Body of pancreas (tissue), 4 donors: ENCODE data around the gene KCNE4.

ENCODE experiments used
- POLR2A ChIP-seq, 3 donors: fragments of 450-650 bp; IDR thresholded peaks; one replicate each; pipeline ENCODE4 v1.6.1; 2016; ENCODE audit warnings: antibody characterized with exemption in 3 of 3, mild to moderate bottlenecking in 2 of 3
- TF ChIP-seq, protein P1 (sequence below), 7 experiments: fragments of 450-650 bp in 4 of 7; fragments of 200-600 bp in 3 of 7; sonication (generic) in 3 of 7; IDR thresholded peaks; one replicate each; pipeline ENCODE4 v1.5.1; 2016 to 2019; ENCODE audit warnings: antibody characterized with exemption in 7 of 7

DNA sequence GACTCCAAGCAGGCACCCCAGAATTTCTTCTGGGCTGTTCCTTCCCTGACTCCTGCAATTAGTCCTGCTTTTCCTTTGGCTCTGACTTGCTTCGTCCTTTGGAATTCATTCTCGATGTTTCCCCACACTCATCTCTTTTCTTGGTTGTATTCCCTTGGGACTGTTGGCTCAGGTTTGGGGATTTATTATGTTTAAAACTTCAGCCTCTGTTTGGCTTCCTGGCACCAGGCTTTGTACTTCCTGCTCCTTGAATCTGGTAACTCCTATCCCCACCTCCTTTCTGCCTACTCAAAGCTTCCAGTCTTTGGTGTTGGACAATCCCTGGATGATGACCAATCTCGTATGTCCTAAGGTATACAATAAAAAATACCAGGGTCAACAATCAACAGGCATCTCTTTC lies 1.8 kb upstream of the KCNE4 start:
- TF ChIP-seq, protein P1, sequence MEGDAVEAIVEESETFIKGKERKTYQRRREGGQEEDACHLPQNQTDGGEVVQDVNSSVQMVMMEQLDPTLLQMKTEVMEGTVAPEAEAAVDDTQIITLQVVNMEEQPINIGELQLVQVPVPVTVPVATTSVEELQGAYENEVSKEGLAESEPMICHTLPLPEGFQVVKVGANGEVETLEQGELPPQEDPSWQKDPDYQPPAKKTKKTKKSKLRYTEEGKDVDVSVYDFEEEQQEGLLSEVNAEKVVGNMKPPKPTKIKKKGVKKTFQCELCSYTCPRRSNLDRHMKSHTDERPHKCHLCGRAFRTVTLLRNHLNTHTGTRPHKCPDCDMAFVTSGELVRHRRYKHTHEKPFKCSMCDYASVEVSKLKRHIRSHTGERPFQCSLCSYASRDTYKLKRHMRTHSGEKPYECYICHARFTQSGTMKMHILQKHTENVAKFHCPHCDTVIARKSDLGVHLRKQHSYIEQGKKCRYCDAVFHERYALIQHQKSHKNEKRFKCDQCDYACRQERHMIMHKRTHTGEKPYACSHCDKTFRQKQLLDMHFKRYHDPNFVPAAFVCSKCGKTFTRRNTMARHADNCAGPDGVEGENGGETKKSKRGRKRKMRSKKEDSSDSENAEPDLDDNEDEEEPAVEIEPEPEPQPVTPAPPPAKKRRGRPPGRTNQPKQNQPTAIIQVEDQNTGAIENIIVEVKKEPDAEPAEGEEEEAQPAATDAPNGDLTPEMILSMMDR (IDR thresholded peaks at IDR 0.05) = no peak
- TF ChIP-seq POLR2A (IDR thresholded peaks at IDR 0.05) = no peak
